Measurements from ENCODE around the gene CMKLR1.

The CMKLR1 gene

GRCh38 chr12:108277613-108278012 lies 61.5 kb downstream of the CMKLR1 start:
- TF ChIP-seq GABPA (IDR thresholded peaks at IDR 0.05; ENCODE audit: low read depth) (no peak), SPI1 (IDR thresholded peaks at IDR 0.05; ENCODE audit: borderline replicate concordance, low read depth) (no peak)
- DNase-seq (ENCODE audit: low read depth in 1 of 2, low spot score in 1 of 2): no peak
- no peaks in the 10 kb centered on the region for H3K27me3 ChIP-seq (ENCODE audit: insufficient read depth, poor library complexity, severe bottlenecking)
- no peak overlapping the region for H3K27ac ChIP-seq (replicated peaks)
- no peak overlapping the region for H3K4me3 ChIP-seq (replicated peaks; ENCODE audit: insufficient read depth, low read length)

GRCh38 chr12:108273217-108273616 lies 65.9 kb downstream of the CMKLR1 start:
- no peak overlapping the region for H3K4me3 ChIP-seq (replicated peaks; ENCODE audit: insufficient read depth, low read length)
- H3K27me3 ChIP-seq (ENCODE audit: insufficient read depth, poor library complexity, severe bottlenecking): no peaks in the 10 kb centered on the region
- TF ChIP-seq POLR2AphosphoS5 (IDR thresholded peaks at IDR 0.05; ENCODE audit: low read depth): no peak
- no peak for TF ChIP-seq GABPA (IDR thresholded peaks at IDR 0.05; ENCODE audit: low read depth)
- TF ChIP-seq REST (IDR thresholded peaks at IDR 0.05; ENCODE audit: insufficient replicate concordance, low read depth): no peak
- no peak for TF ChIP-seq CTCF (IDR thresholded peaks at IDR 0.05; ENCODE audit: insufficient read depth, low read length)
- no peak for TF ChIP-seq SPI1 (IDR thresholded peaks at IDR 0.05; ENCODE audit: borderline replicate concordance, low read depth)
- no peak overlapping the region for H3K27ac ChIP-seq (replicated peaks)
- no peak for DNase-seq (ENCODE audit: low read depth in 1 of 2, low spot score in 1 of 2)

GRCh38 chr12:108271951-108272872 lies 66.9 kb downstream of the CMKLR1 start:
- no peak for DNase-seq (ENCODE audit: low read depth in 1 of 2, low spot score in 1 of 2)
- Histone ChIP-seq H3K27ac (replicated peaks) (no peak overlapping the region), H3K27me3 (ENCODE audit: insufficient read depth, poor library complexity, severe bottlenecking) (no peaks in the 10 kb centered on the region), H3K4me3 (replicated peaks; ENCODE audit: insufficient read depth, low read length) (no peak overlapping the region)
- TF ChIP-seq CTCF (IDR thresholded peaks at IDR 0.05; ENCODE audit: insufficient read depth, low read length) (no peak), REST (IDR thresholded peaks at IDR 0.05; ENCODE audit: insufficient replicate concordance, low read depth) (no peak), POLR2AphosphoS5 (IDR thresholded peaks at IDR 0.05; ENCODE audit: low read depth) (no peak), SPI1 (IDR thresholded peaks at IDR 0.05; ENCODE audit: borderline replicate concordance, low read depth) (no peak), GABPA (IDR thresholded peaks at IDR 0.05; ENCODE audit: low read depth) (no peak)

GRCh38 chr12:108270849-108271143 lies 68.3 kb downstream of the CMKLR1 start:
- Histone ChIP-seq H3K27me3 (ENCODE audit: insufficient read depth, poor library complexity, severe bottlenecking) (no peaks in the 10 kb centered on the region), H3K4me3 (replicated peaks; ENCODE audit: insufficient read depth, low read length) (no peak overlapping the region), H3K27ac (replicated peaks) (no peak overlapping the region)
- TF ChIP-seq SPI1 (IDR thresholded peaks at IDR 0.05; ENCODE audit: borderline replicate concordance, low read depth) (no peak), POLR2AphosphoS5 (IDR thresholded peaks at IDR 0.05; ENCODE audit: low read depth) (no peak), CTCF (IDR thresholded peaks at IDR 0.05; ENCODE audit: insufficient read depth, low read length) (no peak), GABPA (IDR thresholded peaks at IDR 0.05; ENCODE audit: low read depth) (no peak), REST (IDR thresholded peaks at IDR 0.05; ENCODE audit: insufficient replicate concordance, low read depth) (no peak)
- DNase-seq (ENCODE audit: low read depth in 1 of 2, low spot score in 1 of 2): no peak
